Activated T-cell treated with anti-CD3 and anti-CD28 coated beads, Interleukin-2, amount 50 U/mL, for 72 hours (primary cell): Measurements from ENCODE around the gene CYP27B1. TPM values are rescaled to one million over a fixed set of nuclear protein-coding genes. Genes with fewer than 3 reads are reported as not detected.
A peak's percentile ranks its signal among the peaks of the same experiment; 100 is the strongest.

Experiments used
- ATAC-seq, 2 donors: fragments of 150-1000 bp; cut with Tn5 transposase; replicated peaks in 1 of 2; 2 replicates each; pipeline ENCODE4 v1.10.0; 2021; ENCODE audit warnings: moderate library complexity in 2 of 2, mild to moderate bottlenecking in 1 of 2
- DNase-seq, 2 donors: peaks; one replicate each; pipeline ENCODE4 v3.0.0; 2021 to 2022; ENCODE audit warnings: mixed read lengths in 1 of 2
- H3K27ac Mint-ChIP-seq: one replicate; pipeline ENCODE4 v1.8.0; 2022; ENCODE audit warnings: mild to moderate bottlenecking, moderate library complexity, mixed read lengths
- H3K27me3 Mint-ChIP-seq: one replicate; pipeline ENCODE4 v1.8.0; 2022; ENCODE audit warnings: low read depth, mixed read lengths
- H3K36me3 Mint-ChIP-seq, 2 donors: one replicate each; pipeline ENCODE4 v1.8.0; 2022; ENCODE audit warnings: mixed read lengths in 2 of 2, mild to moderate bottlenecking in 1 of 2; ENCODE audit not compliant: insufficient read depth in 2 of 2
- H3K4me1 Mint-ChIP-seq: one replicate; pipeline ENCODE4 v1.8.0; 2022; ENCODE audit warnings: low read depth, mixed read lengths
- H3K4me3 Mint-ChIP-seq, 2 donors: one replicate each; pipeline ENCODE4 v1.8.0; 2022; ENCODE audit warnings: mild to moderate bottlenecking in 2 of 2, mixed read lengths in 2 of 2, moderate library complexity in 2 of 2
- H3K9me3 Mint-ChIP-seq, 2 donors: one replicate each; pipeline ENCODE4 v1.8.0; 2022; ENCODE audit warnings: mixed read lengths in 2 of 2
- total RNA-seq, 2 donors: library from RNA; stranded (reverse); gene quantifications; one replicate each; pipeline ENCODE4 v1.2.3, GENCODE V29; 2022

The CYP27B1 gene
- total RNA-seq, 2 donors from 2014 or later, result 11.1 to 14.7 TPM

DNA sequence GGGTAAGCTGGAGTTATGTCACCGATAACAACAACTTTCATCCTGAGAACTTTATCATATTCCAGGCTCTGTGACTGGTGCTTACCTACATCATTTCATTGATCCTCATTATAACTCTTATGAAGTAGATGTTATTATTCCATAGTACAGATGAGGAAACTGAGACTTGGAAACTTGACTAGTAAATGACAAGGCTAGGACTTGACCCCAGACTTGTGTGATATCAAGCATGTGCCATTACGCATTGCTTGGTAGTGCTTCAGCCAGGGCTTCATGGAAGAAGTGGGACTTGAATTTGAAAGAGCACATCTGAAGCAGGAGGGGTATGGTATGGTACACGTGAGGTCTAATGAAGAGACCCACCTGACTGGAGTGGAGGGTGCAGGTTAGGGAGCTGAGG, 39.8 kb upstream of the CYP27B1 start:
- no peaks in the 10 kb centered on the region for H3K27me3 Mint-ChIP-seq
- no peaks in the 10 kb centered on the region for H3K9me3 Mint-ChIP-seq
- ATAC-seq, result no peak
- H3K4me3 Mint-ChIP-seq, result no peak overlapping the region
- DNase-seq, result no peak
- H3K27ac Mint-ChIP-seq, result no peak overlapping the region
- peaks cover 0 to 4% of the 10 kb centered on the region in 2 donors for H3K36me3 Mint-ChIP-seq
- no peaks in the 10 kb centered on the region for H3K4me1 Mint-ChIP-seq

DNA sequence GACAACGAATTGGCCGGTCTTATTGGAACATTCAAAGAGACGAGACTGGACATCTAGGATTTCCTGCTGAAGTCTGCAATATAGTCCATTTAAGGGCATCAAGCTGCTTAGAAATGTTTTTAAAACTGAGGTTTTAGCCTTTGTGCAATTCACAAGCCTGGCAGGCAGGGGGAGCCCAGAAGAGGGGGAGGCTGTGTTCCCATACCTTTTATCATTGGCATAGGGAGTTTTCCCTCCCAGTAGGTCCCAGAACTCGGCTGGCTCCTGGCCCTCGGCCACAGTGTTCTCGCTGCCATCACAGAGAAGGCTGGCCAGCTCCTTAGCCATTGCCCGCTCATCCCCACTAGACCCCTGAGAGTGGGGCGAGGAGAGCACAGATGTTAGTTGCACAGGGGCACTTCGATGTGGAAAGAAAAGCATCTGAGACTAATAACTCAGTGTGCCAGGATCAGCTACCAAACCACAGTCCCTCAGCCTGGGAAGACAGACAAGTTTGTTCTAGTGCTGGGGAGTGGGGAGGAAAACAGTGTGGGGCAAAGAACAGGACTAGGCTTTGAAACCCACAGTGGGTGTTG, 36.5 kb upstream of the CYP27B1 start:
- ATAC-seq (peak; percentile 34 to 54), DNase-seq (peak; percentile 15 to 29)
- Mint-ChIP-seq H3K27me3 (no peaks in the 10 kb centered on the region), H3K9me3 (no peaks in the 10 kb centered on the region), H3K4me1 (no peaks in the 10 kb centered on the region), H3K27ac (no peak overlapping the region), H3K4me3 (no peak overlapping the region), H3K36me3 (peaks cover 0 to 13% of the 10 kb centered on the region in 2 donors)

DNA sequence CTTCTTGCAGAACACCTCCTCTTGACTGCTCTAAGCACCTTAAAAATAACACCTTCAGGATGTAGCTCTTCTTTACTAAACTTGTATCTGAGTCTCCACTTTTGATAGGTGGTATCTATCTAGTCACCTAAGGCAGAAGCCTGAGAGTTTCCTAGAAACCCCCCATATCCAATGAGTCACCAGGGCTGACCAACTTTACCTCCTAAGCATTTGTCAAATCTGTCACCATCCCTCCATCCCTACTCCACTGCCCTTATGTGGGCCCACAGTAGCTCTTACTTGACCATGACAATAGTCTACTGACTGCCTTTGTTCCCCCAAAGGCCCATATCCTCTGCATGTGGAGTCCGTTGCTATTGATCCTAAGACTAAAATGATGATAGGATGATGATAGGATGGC, 35.7 kb upstream of the CYP27B1 start:
- H3K9me3 Mint-ChIP-seq, result no peaks in the 10 kb centered on the region
- no peaks in the 10 kb centered on the region for H3K4me1 Mint-ChIP-seq
- no peak overlapping the region for H3K4me3 Mint-ChIP-seq
- DNase-seq (no peak), ATAC-seq (peak in 1 of 2 donors; percentile 47)
- no peaks in the 10 kb centered on the region for H3K27me3 Mint-ChIP-seq
- H3K27ac Mint-ChIP-seq, result no peak overlapping the region
- H3K36me3 Mint-ChIP-seq, result peaks cover 0 to 13% of the 10 kb centered on the region in 2 donors

DNA sequence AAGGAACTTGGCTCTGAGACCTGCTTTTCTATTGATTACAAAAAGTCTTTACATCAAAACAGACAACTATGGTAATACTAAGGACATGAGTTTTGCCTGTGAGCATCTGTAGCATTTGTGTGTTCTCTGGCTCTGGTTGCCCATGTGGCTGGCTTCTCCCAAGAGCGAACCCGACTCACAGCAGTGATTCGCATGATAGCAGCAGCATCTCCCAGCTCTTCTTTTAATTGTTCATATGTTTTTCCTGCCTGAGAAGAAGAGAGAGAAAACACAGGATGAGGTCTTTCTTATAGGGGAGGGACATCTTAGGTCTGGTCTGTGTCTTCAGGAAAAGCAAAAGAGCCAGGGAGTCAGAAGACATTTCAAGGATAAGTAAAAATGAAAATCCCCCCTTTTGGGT, 34.1 kb upstream of the CYP27B1 start:
- H3K9me3 Mint-ChIP-seq, result no peaks in the 10 kb centered on the region
- ATAC-seq, result no peak
- H3K27me3 Mint-ChIP-seq, result no peaks in the 10 kb centered on the region
- no peak overlapping the region for H3K4me3 Mint-ChIP-seq
- DNase-seq, result no peak
- H3K27ac Mint-ChIP-seq, result no peak overlapping the region
- no peaks in the 10 kb centered on the region for H3K4me1 Mint-ChIP-seq
- peaks cover 0 to 16% of the 10 kb centered on the region in 2 donors for H3K36me3 Mint-ChIP-seq

DNA sequence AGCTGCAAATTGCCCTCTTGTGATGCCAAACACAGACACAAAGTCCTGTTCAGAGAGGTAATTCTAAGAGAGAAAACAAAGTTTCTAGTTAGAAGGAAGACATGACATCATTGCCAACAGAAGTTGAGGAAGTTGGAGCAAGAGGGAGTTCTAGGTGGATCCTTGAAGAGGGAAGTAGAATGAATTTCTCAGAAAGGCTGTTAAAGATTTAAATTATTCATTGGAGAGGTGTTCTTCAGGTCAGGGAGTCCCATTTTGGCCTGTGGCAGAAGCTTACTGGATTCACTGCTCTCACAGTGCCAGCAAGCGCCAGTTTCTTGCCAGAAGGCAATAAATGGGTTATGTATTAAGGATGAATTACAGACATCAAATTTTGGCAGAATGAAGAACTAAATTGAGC, 31.1 kb upstream of the CYP27B1 start:
- Mint-ChIP-seq H3K36me3 (peaks cover under 1 to 27% of the 10 kb centered on the region in 2 donors), H3K4me3 (no peak overlapping the region), H3K27ac (peak overlapping the region; percentile 32), H3K9me3 (no peaks in the 10 kb centered on the region), H3K27me3 (no peaks in the 10 kb centered on the region), H3K4me1 (peaks cover 12% of the 10 kb centered on the region)
- no peak for DNase-seq
- no peak for ATAC-seq

DNA sequence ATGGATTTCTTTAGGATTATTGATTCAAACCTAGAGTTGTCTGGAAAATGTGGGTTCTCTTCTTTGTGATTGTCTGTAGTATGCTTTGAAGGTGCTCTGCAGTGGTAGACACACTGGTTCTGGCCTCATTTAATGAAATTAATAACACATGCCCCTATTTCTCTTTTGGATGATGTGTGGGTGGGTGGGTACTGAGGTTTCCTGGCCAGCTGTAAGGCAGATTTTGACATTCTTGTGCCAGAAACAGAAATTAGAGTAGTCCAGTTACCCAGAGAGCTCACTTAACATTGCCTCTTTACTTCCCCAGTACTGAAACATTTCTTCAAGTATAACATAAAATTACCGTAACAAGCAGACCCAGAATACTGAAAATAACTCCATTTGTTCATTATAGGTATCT, 30.1 kb upstream of the CYP27B1 start:
- H3K4me3 Mint-ChIP-seq, result no peak overlapping the region
- ATAC-seq, result no peak
- no peak overlapping the region for H3K27ac Mint-ChIP-seq
- H3K36me3 Mint-ChIP-seq, result peaks cover 2 to 25% of the 10 kb centered on the region in 2 donors
- H3K9me3 Mint-ChIP-seq, result no peaks in the 10 kb centered on the region
- DNase-seq, result no peak
- no peaks in the 10 kb centered on the region for H3K27me3 Mint-ChIP-seq
- peaks cover 12% of the 10 kb centered on the region for H3K4me1 Mint-ChIP-seq

DNA sequence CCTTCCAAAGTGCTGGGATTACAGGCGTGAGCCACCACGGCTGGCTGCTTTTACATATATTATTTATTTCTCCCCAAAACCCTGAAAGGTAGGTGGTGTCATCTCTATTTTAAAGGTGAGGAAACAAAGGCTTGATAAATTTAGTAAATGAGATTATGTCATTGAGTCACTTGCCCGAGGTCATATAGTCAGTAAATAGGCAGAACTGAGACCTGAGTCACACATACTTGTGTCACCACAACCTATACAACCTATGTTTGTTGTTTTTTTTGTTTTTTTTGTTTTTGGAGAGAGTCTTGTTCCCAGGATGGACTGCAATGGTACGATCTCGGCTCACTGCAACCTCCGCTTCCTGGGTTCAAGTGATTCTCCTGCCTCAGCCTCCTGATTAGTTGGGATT, 28.5 kb upstream of the CYP27B1 start:
- DNase-seq (no peak), ATAC-seq (no peak)
- no peak overlapping the region for H3K4me3 Mint-ChIP-seq
- no peaks in the 10 kb centered on the region for H3K9me3 Mint-ChIP-seq
- peaks cover 2 to 25% of the 10 kb centered on the region in 2 donors for H3K36me3 Mint-ChIP-seq
- peaks cover 12% of the 10 kb centered on the region for H3K4me1 Mint-ChIP-seq
- no peaks in the 10 kb centered on the region for H3K27me3 Mint-ChIP-seq
- peak overlapping the region; percentile 66 for H3K27ac Mint-ChIP-seq

DNA sequence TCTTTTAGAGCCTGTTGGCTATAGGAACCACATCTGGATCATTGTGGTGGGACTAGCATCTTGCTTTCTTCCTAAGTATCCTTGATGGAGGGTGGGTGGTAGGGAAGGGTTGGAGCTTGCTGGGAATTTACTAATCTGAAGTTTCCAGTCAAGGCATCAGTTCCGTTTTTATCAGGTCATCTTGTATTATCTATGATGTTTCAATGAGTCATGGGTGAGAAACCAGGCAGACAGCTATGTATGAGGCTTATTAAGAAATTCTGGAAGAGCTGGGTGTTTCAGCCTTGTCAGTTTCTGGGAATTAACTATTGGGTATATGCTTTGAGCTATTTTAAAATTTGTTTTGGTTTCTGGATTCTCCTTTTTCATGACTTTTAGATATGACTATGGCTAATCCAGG, 27.0 kb upstream of the CYP27B1 start:
- DNase-seq, result no peak
- Mint-ChIP-seq H3K27ac (peak overlapping the region; percentile 79), H3K9me3 (no peaks in the 10 kb centered on the region), H3K36me3 (peaks cover 2 to 20% of the 10 kb centered on the region in 2 donors), H3K4me3 (peak overlapping the region in 1 of 2 donors; percentile 23), H3K4me1 (peaks cover 12% of the 10 kb centered on the region), H3K27me3 (no peaks in the 10 kb centered on the region)
- ATAC-seq, result no peak

DNA sequence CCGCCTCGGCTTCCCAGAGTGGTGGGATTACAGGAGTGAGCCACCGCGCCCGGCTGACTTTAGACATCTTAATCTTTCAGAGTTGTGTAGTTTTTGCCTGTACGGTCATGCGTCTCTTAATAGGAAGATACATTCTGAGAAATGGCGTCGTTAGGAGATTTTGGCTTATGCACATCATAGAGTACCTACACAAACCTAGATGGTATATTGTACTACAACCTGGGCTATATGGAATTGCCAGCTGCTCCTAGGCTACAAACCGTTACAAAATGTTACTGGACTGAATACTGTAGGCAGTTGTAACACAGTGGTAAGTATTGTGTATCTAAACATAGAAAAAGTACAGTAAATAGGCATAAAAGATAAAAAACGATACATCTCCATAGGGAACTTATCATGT, 17.0 kb upstream of the CYP27B1 start:
- Mint-ChIP-seq H3K4me1 (peaks cover 20% of the 10 kb centered on the region), H3K36me3 (peaks cover 0 to 26% of the 10 kb centered on the region in 2 donors), H3K27ac (peak overlapping the region; percentile 62), H3K27me3 (no peaks in the 10 kb centered on the region), H3K4me3 (peak overlapping the region; percentile 65 to 72), H3K9me3 (no peaks in the 10 kb centered on the region)
- ATAC-seq, result no peak
- no peak for DNase-seq

DNA sequence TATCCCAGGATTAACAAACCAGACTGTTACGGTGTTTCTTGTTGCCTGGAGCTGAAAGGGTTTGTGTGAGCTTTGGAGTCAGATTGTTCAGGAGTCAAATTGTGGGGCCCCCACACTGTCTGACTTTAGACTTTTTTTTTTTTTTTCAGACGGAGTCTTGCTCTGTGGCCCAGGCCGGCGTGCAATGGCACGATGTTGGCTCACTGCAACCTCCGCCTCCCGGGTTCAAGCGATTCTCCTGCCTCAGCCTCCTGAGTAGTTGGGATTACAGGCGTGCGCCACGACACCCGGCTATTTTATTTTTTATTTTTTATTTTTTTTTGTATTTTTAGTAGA, 16.6 kb upstream of the CYP27B1 start:
- DNase-seq (no peak), ATAC-seq (no peak)
- Mint-ChIP-seq H3K4me1 (peaks cover 20% of the 10 kb centered on the region), H3K9me3 (no peaks in the 10 kb centered on the region), H3K4me3 (peak overlapping the region; percentile 98), H3K27ac (peak overlapping the region; percentile 97), H3K27me3 (no peaks in the 10 kb centered on the region), H3K36me3 (peaks cover 0 to 24% of the 10 kb centered on the region in 2 donors)

DNA sequence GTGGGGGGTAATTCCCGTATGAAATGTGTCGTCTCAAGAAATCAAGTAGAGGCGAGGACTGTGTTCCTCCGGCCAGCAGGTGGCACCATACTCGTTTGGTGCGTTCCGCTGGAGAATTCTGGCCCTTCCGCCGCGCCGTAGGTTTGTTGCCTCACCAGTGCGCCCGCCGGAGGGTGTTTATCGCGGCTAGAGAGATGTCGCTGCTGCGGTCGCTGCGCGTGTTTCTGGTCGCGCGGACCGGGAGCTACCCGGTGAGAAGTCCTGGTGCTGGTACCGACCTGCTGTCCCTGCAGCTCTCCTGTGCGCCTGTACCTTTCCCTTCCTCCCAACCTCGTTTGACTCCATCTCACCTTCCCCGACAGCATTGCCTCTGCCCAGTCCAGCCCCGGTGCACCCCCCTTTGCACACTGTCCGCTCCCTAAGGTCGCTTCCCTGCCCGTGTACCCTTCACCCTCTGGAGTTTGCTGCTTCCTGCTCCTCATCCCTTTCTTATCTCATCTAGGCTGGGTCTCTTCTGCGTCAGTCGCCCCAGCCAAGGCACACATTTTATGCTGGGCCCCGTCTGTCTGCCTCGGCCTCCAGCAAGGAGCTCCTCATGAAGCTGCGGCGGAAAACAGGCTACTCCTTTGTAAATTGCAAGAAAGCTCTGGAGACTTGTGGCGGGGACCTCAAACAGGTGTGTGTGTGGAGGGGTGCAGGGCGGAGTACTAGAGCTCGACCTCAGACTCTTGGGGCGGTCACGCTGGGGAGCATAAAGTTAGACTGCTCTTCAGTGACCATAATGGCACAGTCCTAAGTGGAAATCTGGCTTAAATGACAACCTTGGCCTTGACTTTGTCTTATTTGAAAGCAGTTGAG, 16.0 kb upstream of the CYP27B1 start, which contains the start of gene TSFM:
Gene TSFM (plus strand): TSS at position 180 of the 858 bp plus-strand sequence. CDS start 15 bp downstream, at position 195.
- Mint-ChIP-seq H3K36me3 (peaks cover 1 to 23% of the 10 kb centered on the region in 2 donors), H3K27me3 (no peaks in the 10 kb centered on the region), H3K9me3 (no peaks in the 10 kb centered on the region), H3K4me3 (peak within 1 kb of the TSS; percentile 98), H3K27ac (peak within 1 kb of the TSS; percentile 97), H3K4me1 (peaks cover 20% of the 10 kb centered on the region)
- DNase-seq (peak; percentile 97), ATAC-seq (peak; percentile 89 to 91)

DNA sequence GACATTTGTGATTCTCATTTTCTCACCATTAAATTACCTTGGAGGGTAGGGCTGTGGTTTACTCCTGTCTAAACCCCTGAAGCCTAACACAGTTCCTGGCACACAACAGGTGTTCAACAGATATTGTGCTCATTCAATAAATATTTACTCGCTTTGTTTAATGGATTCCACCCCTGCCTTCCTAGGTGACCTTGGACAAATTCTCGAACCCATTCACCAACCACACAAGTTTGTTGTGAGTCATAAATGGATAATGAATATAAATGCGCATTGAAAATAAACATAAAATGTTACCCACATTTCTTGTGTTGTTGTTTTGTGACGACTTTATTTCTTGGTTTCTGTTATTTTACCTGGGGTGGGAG, 15.3 kb upstream of the CYP27B1 start:
- Mint-ChIP-seq H3K27ac (peak overlapping the region; percentile 97), H3K4me1 (peaks cover 20% of the 10 kb centered on the region), H3K27me3 (no peaks in the 10 kb centered on the region), H3K9me3 (no peaks in the 10 kb centered on the region), H3K36me3 (peaks cover 1 to 18% of the 10 kb centered on the region in 2 donors), H3K4me3 (peak overlapping the region; percentile 98)
- DNase-seq (no peak), ATAC-seq (peak in 1 of 2 donors; percentile 1)

DNA sequence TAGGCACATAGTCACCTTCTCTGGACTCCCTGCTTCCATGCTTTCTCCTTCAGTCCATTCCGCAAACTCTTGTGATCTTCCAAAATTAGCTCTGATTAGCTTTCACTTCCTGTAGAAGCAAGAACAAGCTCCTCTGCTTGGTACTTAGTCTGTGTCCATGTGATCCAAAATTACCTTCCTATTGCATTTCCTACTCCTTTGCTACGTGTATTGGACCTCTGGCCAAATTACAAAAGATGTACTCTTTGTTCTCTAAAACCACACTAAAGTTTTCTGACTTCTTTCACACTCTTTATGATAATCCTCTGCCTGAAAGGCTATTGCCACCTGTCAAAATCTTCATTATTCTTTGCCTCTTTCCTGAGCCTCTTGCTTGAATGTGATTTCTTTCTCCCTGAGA, 14.9 kb upstream of the CYP27B1 start:
- peak overlapping the region in 1 of 2 donors; percentile 98 for H3K4me3 Mint-ChIP-seq

More for the DNA sequence above, 14.9 kb upstream of the CYP27B1 start:
- no peak for DNase-seq
- Mint-ChIP-seq H3K27me3 (no peaks in the 10 kb centered on the region), H3K4me1 (peaks cover 20% of the 10 kb centered on the region), H3K9me3 (no peaks in the 10 kb centered on the region), H3K36me3 (peaks cover 1 to 18% of the 10 kb centered on the region in 2 donors), H3K27ac (peak overlapping the region; percentile 97)
- no peak for ATAC-seq
